Inflammatory macrophage (primary cell): Measurements from ENCODE around the gene MBD3L5.
A peak's percentile ranks its signal among the peaks of the same experiment; 100 is the strongest.
"Not testable (repeated sequence)": the region's sequence is repeated elsewhere in the genome, so short reads cannot be mapped to it uniquely, and the experiment has no call there.

ENCODE experiments used
- DNase-seq, 2 donors: peaks; one replicate each; pipeline ENCODE4 v3.0.0-alpha.2; 2020 to 2022

The MBD3L5 gene

GRCh38 chr19:7052896-7053295, 22.5 kb downstream of the MBD3L5 start:
- DNase-seq = not testable (repeated sequence)

DNA sequence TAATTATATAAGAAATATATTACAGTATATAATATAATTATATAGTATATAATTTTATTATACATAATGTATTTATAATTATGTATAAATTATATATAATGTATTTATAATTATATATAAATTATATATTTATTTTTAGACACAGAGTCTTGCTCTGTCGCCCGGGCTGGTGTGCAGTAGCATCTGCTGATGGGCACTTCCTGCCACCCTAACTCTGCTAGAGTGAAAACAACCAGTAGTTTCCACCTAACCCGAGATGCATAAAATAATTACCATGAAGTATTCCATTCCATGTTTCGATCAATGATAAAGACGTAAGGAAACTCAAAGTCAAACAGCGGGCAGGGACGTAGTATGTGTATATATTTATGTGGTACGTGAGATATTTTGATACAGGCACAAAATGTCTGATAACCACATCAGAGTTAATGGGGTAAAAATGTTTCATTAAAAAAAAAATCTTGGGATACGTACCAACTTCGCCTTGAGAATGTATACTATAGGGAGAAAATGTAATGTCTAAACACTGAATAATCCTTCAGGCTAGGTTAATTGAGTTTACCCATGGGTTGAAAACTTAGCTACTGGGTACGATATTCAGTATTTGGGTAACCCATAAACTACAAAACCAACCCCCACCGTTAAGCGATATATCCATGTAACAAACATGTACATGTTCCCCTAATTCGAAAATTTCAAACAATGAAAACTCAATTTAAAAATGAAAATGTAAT, 24.4 kb downstream of the MBD3L5 start:
- not testable (repeated sequence) for DNase-seq

- DNase-seq = not testable (repeated sequence)
These were observed 25.3 kb downstream of the MBD3L5 start for GRCh38 chr19:7055679-7056078.

- not testable (repeated sequence) for DNase-seq
These were observed 26.0 kb downstream of the MBD3L5 start for GRCh38 chr19:7056371-7056770.

GRCh38 chr19:7058576-7058975, 28.2 kb downstream of the MBD3L5 start, which contains the start of gene MBD3L3:
Gene MBD3L3 (minus strand): TSS chr19:7058676. CDS start chr19:7058605, 71 bp downstream.
- not testable (repeated sequence) for DNase-seq

DNA sequence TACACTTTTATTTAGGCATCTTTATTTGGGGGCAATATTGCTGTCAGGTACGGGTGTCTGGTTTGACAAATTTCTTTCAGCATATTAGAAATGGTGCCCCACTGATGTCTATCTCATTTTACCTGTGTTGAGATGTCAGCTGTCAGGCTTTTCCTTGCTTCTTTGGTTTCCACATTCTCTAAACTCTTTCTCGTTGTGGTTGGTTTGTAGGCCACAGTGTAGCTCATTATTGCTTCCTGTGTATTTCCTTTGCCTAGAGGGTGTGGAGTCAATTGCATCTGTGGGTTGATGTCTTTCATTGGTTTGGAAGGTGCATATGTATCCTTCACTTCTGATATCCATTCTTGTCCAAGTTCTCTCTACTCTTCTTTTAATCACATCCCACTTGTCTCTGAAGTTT, 29.6 kb downstream of the MBD3L5 start:
- DNase-seq = not testable (repeated sequence)

GRCh38 chr19:7063339-7063738, 33.0 kb downstream of the MBD3L5 start:
- no peak for DNase-seq

- DNase-seq = no peak
These were observed 33.5 kb downstream of the MBD3L5 start for GRCh38 chr19:7063764-7064418.

GRCh38 chr19:7067122-7067521, 36.7 kb downstream of the MBD3L5 start:
- peak in 1 of 2 donors; percentile 21 for DNase-seq

- DNase-seq = no peak
These were observed 37.3 kb downstream of the MBD3L5 start for GRCh38 chr19:7067716-7068115.

DNA sequence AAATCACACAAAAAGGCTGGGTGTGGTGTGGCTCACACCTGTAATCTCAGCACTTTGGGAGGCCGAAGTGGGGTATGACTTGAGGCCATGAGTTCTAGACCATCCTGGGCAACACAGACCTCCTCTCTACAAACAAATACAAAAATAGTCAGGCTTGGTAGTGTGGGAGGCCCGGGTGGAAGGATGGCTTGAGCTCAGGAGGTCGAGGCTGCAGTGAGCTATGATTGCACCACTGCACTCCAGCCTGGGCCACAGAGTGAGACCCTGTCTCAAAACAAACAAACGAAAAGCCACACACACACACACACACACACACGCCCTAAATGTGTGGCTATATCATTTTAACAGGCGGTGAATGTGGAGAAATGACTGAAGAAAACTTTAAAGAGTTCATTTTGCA, 38.2 kb downstream of the MBD3L5 start:
- DNase-seq = no peak

GRCh38 chr19:7069042-7069903, 38.9 kb downstream of the MBD3L5 start, which contains the start of gene ZNF557:
Gene ZNF557 (plus strand): TSS chr19:7069703. CDS start chr19:7075075, 5,372 bp downstream.
- peak; percentile 96 to 97 for DNase-seq

GRCh38 chr19:7069904-7070226, 39.5 kb downstream of the MBD3L5 start:
- no peak for DNase-seq

GRCh38 chr19:7072541-7072940, 42.2 kb downstream of the MBD3L5 start:
- DNase-seq = no peak

GRCh38 chr19:7074705-7075282, 44.4 kb downstream of the MBD3L5 start:
- DNase-seq = no peak

DNA sequence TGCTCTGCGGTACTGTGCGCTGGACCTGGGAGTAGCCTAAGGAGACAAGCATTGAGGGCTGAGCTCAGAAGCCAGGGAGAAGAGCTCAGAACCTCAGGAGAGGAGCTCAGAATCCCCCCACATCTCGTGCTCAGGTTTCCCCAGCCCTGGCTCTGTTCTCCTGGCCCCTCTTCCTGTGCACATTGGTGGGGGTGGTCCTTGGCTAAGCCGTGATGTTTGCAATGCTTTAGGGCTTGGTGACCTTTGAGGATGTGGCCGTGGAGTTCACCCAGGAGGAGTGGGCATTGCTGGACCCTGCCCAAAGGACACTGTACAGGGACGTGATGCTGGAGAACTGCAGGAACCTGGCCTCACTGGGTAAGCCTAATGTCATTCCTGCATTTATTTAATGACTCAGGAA, 45.8 kb downstream of the MBD3L5 start:
- DNase-seq = no peak

DNA sequence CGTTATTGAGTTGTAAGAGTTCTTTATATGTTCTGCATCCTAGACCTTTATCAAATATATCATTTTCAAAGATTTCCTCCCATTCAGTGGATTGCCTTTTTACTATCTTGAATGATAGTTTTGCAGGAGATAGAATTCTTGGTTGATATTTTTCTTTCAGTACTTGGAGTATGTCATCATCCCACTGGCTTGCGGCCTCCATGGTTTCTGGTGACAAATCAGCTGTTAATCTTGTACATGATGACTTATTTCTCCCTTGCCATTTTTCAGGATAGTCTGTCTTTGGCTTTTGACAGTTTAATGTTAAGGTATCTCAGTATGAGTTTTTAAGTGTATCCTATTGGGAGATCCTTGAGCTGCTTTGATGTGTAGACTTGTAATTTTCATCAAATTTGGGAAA, 47.6 kb downstream of the MBD3L5 start:
- DNase-seq = no peak
